GM21515 (cell line): ENCODE data around the gene MYDGF.
"Not testable (repeated sequence)": the region's sequence is repeated elsewhere in the genome, so short reads cannot be mapped to it uniquely, and the experiment has no call there.

ENCODE experiments used
- ATAC-seq: cut with Tn5 transposase; IDR thresholded peaks from one replicate; pipeline ENCODE4 v1.9.1; 2021; ENCODE audit not compliant: unreplicated experiment

The MYDGF gene

GRCh38 chr19:4669723-4670480 lies at the start of gene MYDGF:
Gene MYDGF, minus strand, starts transcription at chr19:4670342. Its CDS starts 8 bp downstream, at chr19:4670334.
- peak; percentile 86 for ATAC-seq

- no peak for ATAC-seq
These were observed 49.3 kb upstream of the MYDGF start for GRCh38 chr19:4719499-4719866.

- no peak for ATAC-seq
These were observed 48.0 kb upstream of the MYDGF start for GRCh38 chr19:4717966-4718701.

GRCh38 chr19:4717191-4717965 lies 47.2 kb upstream of the MYDGF start:
- no peak for ATAC-seq

- no peak for ATAC-seq
These were observed 45.5 kb upstream of the MYDGF start for GRCh38 chr19:4715529-4716221.

GRCh38 chr19:4715178-4715528 lies 45.0 kb upstream of the MYDGF start:
- ATAC-seq: not testable (repeated sequence)

- ATAC-seq: no peak
These were observed 43.9 kb upstream of the MYDGF start for GRCh38 chr19:4714016-4714415.

- no peak for ATAC-seq
These were observed 43.3 kb upstream of the MYDGF start for GRCh38 chr19:4713384-4713951.

- no peak for ATAC-seq
These were observed 42.6 kb upstream of the MYDGF start for GRCh38 chr19:4712771-4713170.

- ATAC-seq: no peak
These were observed 41.1 kb upstream of the MYDGF start for GRCh38 chr19:4711211-4711610.

GRCh38 chr19:4710281-4710600 lies 40.1 kb upstream of the MYDGF start:
- no peak for ATAC-seq

GRCh38 chr19:4709440-4710280 lies 39.5 kb upstream of the MYDGF start:
- ATAC-seq: no peak

GRCh38 chr19:4707956-4708650 lies 38.0 kb upstream of the MYDGF start:
- no peak for ATAC-seq

GRCh38 chr19:4707322-4707721 lies 37.2 kb upstream of the MYDGF start:
- ATAC-seq: no peak

GRCh38 chr19:4705413-4706131 lies 35.4 kb upstream of the MYDGF start:
- ATAC-seq: no peak

GRCh38 chr19:4704317-4704673 lies 34.2 kb upstream of the MYDGF start:
- no peak for ATAC-seq

GRCh38 chr19:4703671-4704316 lies 33.7 kb upstream of the MYDGF start:
- no peak for ATAC-seq

- no peak for ATAC-seq
These were observed 32.6 kb upstream of the MYDGF start for GRCh38 chr19:4702764-4703163.
